Gastrocnemius medialis (tissue), 4 donors: ENCODE measurements around the gene CAV2. TPM values are rescaled to one million over a fixed set of nuclear protein-coding genes. Genes with fewer than 3 reads are reported as not detected.

Experiments used
- ATAC-seq, 2 donors: fragments of 150-250 bp; one replicate each; pipeline ENCODE4 v1.9.1; 2016
- DNase-seq, 2 donors: peaks; one replicate each; pipeline ENCODE4 v3.0.0-alpha.2; 2019
- H3K27ac ChIP-seq, 4 donors: fragments of 200-600 bp; sonication (generic); 1 replicate in 1 of 4; 2 replicates in 3 of 4; pipeline ENCODE4 v1.5.1; 2016 to 2018; ENCODE audit warnings: mild to moderate bottlenecking in 2 of 4, moderate library complexity in 1 of 4
- H3K27me3 ChIP-seq, 3 donors: fragments of 200-600 bp; sonication (generic) in 2 of 3; 1 replicate in 1 of 3; 2 replicates in 2 of 3; pipeline versions ENCODE4 v1.5.1 to v1.6.0; 2016 to 2019; ENCODE audit warnings: mild to moderate bottlenecking in 1 of 3, moderate library complexity in 1 of 3
- H3K36me3 ChIP-seq, 2 donors: fragments of 200-600 bp; sonication (generic) in 1 of 2; one replicate each; pipeline ENCODE4 v1.5.1; 2017 to 2018
- H3K4me1 ChIP-seq, 2 donors: fragments of 200-600 bp; sonication (generic) in 1 of 2; one replicate each; pipeline ENCODE4 v1.5.1; 2016 to 2017; ENCODE audit warnings: mild to moderate bottlenecking in 2 of 2
- H3K4me3 ChIP-seq, 4 donors: fragments of 200-600 bp; sonication (generic) in 3 of 4; 1 replicate in 1 of 4; 2 replicates in 3 of 4; pipeline ENCODE4 v1.5.1; 2016 to 2019; ENCODE audit warnings: mild to moderate bottlenecking in 2 of 4
- H3K9me3 ChIP-seq, 3 donors: fragments of 200-600 bp; sonication (generic) in 2 of 3; 1 replicate in 1 of 3; 2 replicates in 2 of 3; pipeline ENCODE4 v1.5.1; 2016 to 2019
- CTCF ChIP-seq, 5 experiments: fragments of 450-650 bp in 3 of 5; fragments of 200-600 bp in 2 of 5; sonication (generic) in 2 of 5; IDR thresholded peaks in 4 of 5; conservative IDR thresholded peaks in 1 of 5; 1 replicate in 4 of 5; 2 replicates in 1 of 5; pipeline ENCODE4 v1.5.1; 2016 to 2019; ENCODE audit warnings: antibody characterized with exemption in 5 of 5, mild to moderate bottlenecking in 3 of 5, moderate library complexity in 3 of 5
- POLR2A ChIP-seq, 2 donors: fragments of 450-650 bp; IDR thresholded peaks; one replicate each; pipeline ENCODE4 v1.6.1; 2017; ENCODE audit warnings: antibody characterized with exemption in 2 of 2, mild to moderate bottlenecking in 2 of 2, moderate library complexity in 2 of 2
- in situ Hi-C, 4 donors: fragments of 200-750 bp; cut with MboI; loops; one replicate each; pipeline versions ENCODE4 v1.15.0 to v1.8.0; 2017; ENCODE audit warnings: low sequenced_read_pairs in 4 of 4
- intact Hi-C: fragments of 100-400 bp; cut with DNase I; formaldehyde crosslinking; loops from one replicate; pipeline ENCODE4 v1.15.1; 2023; ENCODE audit warnings: low total_unique reads
- total RNA-seq, 4 donors: library from RNA; depleted of rRNA; stranded (reverse); fragments of >200 nt; gene quantifications; one replicate each; pipeline versions ENCODE4 v1.1.0 to v1.2.3, GENCODE V29; 2016

The CAV2 gene
- total RNA-seq, 4 donors from 2014 or later, result 12.7 to 26.2 (median 14.9) TPM

DNA sequence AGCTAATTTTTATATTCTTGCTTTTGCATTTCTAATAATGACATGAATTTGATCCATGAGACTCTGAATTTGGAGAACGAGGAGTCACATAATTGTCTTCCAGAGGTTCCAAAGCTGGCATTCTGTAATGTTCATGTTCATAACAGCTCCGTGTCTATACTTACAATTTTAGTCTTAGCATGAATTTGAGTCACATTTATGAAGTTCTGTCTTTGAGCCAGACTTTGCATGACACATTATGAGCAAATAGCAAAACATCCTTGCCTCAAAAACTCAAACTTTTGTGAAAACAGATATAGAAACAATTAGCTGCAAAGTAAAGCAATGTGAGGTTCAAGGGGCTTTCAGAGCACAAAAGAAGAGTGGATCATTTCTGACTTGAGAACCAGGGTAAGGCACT, 44.5 kb upstream of the CAV2 start:
- in situ Hi-C loops (no loop called here), intact Hi-C loops (no loop called here)
- no peak overlapping the region for H3K27ac ChIP-seq
- no peaks in the 10 kb centered on the region for H3K4me1 ChIP-seq
- H3K9me3 ChIP-seq, result no peaks in the 10 kb centered on the region
- DNase-seq, result no peak
- TF ChIP-seq CTCF (IDR thresholded peaks at IDR 0.05 in 4 of 5, conservative IDR thresholded peaks at IDR 0.05 in 1 of 5) (no peak), POLR2A (IDR thresholded peaks at IDR 0.05) (no peak)
- no peaks in the 10 kb centered on the region for H3K27me3 ChIP-seq
- H3K4me3 ChIP-seq, result no peak overlapping the region
- ATAC-seq, result no peak
- H3K36me3 ChIP-seq, result no peaks in the 10 kb centered on the region

DNA sequence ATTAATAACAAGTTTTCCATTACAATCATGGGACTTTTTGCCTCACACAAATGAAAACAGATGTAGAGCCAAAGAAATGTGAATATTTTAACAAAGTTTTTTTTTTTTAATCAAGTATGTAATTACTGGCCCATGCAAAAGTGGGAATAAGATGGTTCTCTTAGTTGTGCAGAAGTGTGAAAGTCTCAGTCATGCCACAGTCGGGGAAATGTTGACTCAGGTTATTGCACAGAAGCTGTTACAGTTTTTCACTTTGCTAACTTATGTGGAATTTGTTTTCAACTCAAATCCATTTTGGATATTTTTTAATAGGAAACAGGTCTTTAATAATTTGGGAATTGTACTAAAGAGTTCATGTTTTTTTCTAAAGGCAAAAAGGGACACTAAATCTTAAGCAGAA, 44.0 kb upstream of the CAV2 start:
- no peak overlapping the region for H3K4me3 ChIP-seq
- H3K9me3 ChIP-seq, result no peaks in the 10 kb centered on the region
- no peak for TF ChIP-seq POLR2A (IDR thresholded peaks at IDR 0.05)
- TF ChIP-seq CTCF (IDR thresholded peaks at IDR 0.05 in 4 of 5, conservative IDR thresholded peaks at IDR 0.05 in 1 of 5), result no peak
- no peak overlapping the region for H3K27ac ChIP-seq
- DNase-seq (no peak), ATAC-seq (no peak)
- H3K4me1 ChIP-seq, result no peaks in the 10 kb centered on the region
- no peaks in the 10 kb centered on the region for H3K27me3 ChIP-seq
- in situ Hi-C loops (no loop called here), intact Hi-C loops (no loop called here)
- H3K36me3 ChIP-seq, result no peaks in the 10 kb centered on the region

GRCh38 chr7:116461500-116461899, 38.0 kb upstream of the CAV2 start:
- no peak for DNase-seq
- intact Hi-C loops (no loop called here), in situ Hi-C loops (no loop called here)
- Histone ChIP-seq H3K36me3 (no peaks in the 10 kb centered on the region), H3K4me3 (no peak overlapping the region), H3K27me3 (no peaks in the 10 kb centered on the region), H3K4me1 (no peaks in the 10 kb centered on the region), H3K27ac (no peak overlapping the region), H3K9me3 (no peaks in the 10 kb centered on the region)
- ATAC-seq, result no peak
- TF ChIP-seq POLR2A (IDR thresholded peaks at IDR 0.05) (no peak), CTCF (IDR thresholded peaks at IDR 0.05 in 4 of 5, conservative IDR thresholded peaks at IDR 0.05 in 1 of 5) (no peak)

- Histone ChIP-seq H3K36me3 (no peaks in the 10 kb centered on the region), H3K27ac (no peak overlapping the region), H3K4me3 (no peak overlapping the region), H3K4me1 (no peaks in the 10 kb centered on the region), H3K27me3 (no peaks in the 10 kb centered on the region), H3K9me3 (no peaks in the 10 kb centered on the region)
- intact Hi-C loops (no loop called here), in situ Hi-C loops (no loop called here)
- TF ChIP-seq CTCF (IDR thresholded peaks at IDR 0.05 in 4 of 5, conservative IDR thresholded peaks at IDR 0.05 in 1 of 5), result no peak
- TF ChIP-seq POLR2A (IDR thresholded peaks at IDR 0.05), result no peak
- DNase-seq, result no peak
- no peak for ATAC-seq
These were observed 35.6 kb upstream of the CAV2 start for GRCh38 chr7:116463956-116464355.

- H3K4me1 ChIP-seq, result no peaks in the 10 kb centered on the region
- DNase-seq (no peak), ATAC-seq (no peak)
- TF ChIP-seq CTCF (IDR thresholded peaks at IDR 0.05 in 4 of 5, conservative IDR thresholded peaks at IDR 0.05 in 1 of 5) (no peak), POLR2A (IDR thresholded peaks at IDR 0.05) (no peak)
- no peak overlapping the region for H3K27ac ChIP-seq
- H3K4me3 ChIP-seq, result no peak overlapping the region
- in situ Hi-C loops (no loop called here), intact Hi-C loops (no loop called here)
- no peaks in the 10 kb centered on the region for H3K9me3 ChIP-seq
- no peaks in the 10 kb centered on the region for H3K36me3 ChIP-seq
- no peaks in the 10 kb centered on the region for H3K27me3 ChIP-seq
These were observed 35.2 kb upstream of the CAV2 start for GRCh38 chr7:116464375-116464774.
